ENCODE data around the gene PHF21B.
"Not testable (repeated sequence)": the region's sequence is repeated elsewhere in the genome, so short reads cannot be mapped to it uniquely, and the experiment has no call there.

The PHF21B gene

GRCh38 chr22:44907765-44908737 lies 101.8 kb downstream of the PHF21B start:
- no peak overlapping the region for H3K27ac ChIP-seq

GRCh38 chr22:44906999-44907644 lies 102.7 kb downstream of the PHF21B start:
- Histone ChIP-seq H3K4me3 (no peak overlapping the region), H3K27ac (no peak overlapping the region)

More at GRCh38 chr22:44907765-44908737, 101.8 kb downstream of the PHF21B start:
- no peak overlapping the region for H3K4me3 ChIP-seq

GRCh38 chr22:44906248-44906936 lies 103.4 kb downstream of the PHF21B start:
- Histone ChIP-seq H3K4me3 (no peak overlapping the region), H3K27ac (no peak overlapping the region)

- H3K4me3 ChIP-seq, H3K27ac ChIP-seq: not testable (repeated sequence)
Observed at GRCh38 chr22:44904492-44905152, 105.2 kb downstream of the PHF21B start.

- not testable (repeated sequence) for H3K4me3 ChIP-seq, H3K27ac ChIP-seq
Observed at GRCh38 chr22:44903164-44903563, 106.6 kb downstream of the PHF21B start.

- no peak overlapping the region for H3K4me3 ChIP-seq
- H3K27ac ChIP-seq: no peak overlapping the region
Observed at GRCh38 chr22:44901301-44901700, 108.5 kb downstream of the PHF21B start.

GRCh38 chr22:44898236-44898635 lies 111.6 kb downstream of the PHF21B start:
- no peak overlapping the region for H3K4me3 ChIP-seq
- no peak overlapping the region for H3K27ac ChIP-seq

- Histone ChIP-seq H3K27ac (no peak overlapping the region), H3K4me3 (no peak overlapping the region)
Observed at GRCh38 chr22:44895296-44896055, 114.3 kb downstream of the PHF21B start.

GRCh38 chr22:44894782-44895181 lies 115.0 kb downstream of the PHF21B start:
- Histone ChIP-seq H3K4me3 (no peak overlapping the region), H3K27ac (no peak overlapping the region)

- H3K4me3 ChIP-seq: no peak overlapping the region
- no peak overlapping the region for H3K27ac ChIP-seq
Observed at GRCh38 chr22:44894321-44894720, 115.5 kb downstream of the PHF21B start.

GRCh38 chr22:44893731-44894080 lies 116.1 kb downstream of the PHF21B start:
- Histone ChIP-seq H3K27ac (no peak overlapping the region), H3K4me3 (no peak overlapping the region)

- H3K27ac ChIP-seq: no peak overlapping the region
- H3K4me3 ChIP-seq: no peak overlapping the region
Observed at GRCh38 chr22:44892803-44893730, 116.7 kb downstream of the PHF21B start.

GRCh38 chr22:44892243-44892642 lies 117.6 kb downstream of the PHF21B start:
- Histone ChIP-seq H3K4me3 (no peak overlapping the region), H3K27ac (no peak overlapping the region)

- H3K27ac ChIP-seq: no peak overlapping the region
- no peak overlapping the region for H3K4me3 ChIP-seq
Observed at GRCh38 chr22:44891791-44892190, 118.0 kb downstream of the PHF21B start.

- H3K4me3 ChIP-seq: no peak overlapping the region
- no peak overlapping the region for H3K27ac ChIP-seq
Observed at GRCh38 chr22:44891293-44891747, 118.5 kb downstream of the PHF21B start.

GRCh38 chr22:44890416-44891292 lies 119.2 kb downstream of the PHF21B start:
- no peak overlapping the region for H3K27ac ChIP-seq
- H3K4me3 ChIP-seq: no peak overlapping the region

GRCh38 chr22:44889255-44889878 lies 120.4 kb downstream of the PHF21B start:
- H3K4me3 ChIP-seq: no peak overlapping the region
- H3K27ac ChIP-seq: no peak overlapping the region
